Measurements from ENCODE around the gene USP6.
"Not testable (repeated sequence)": the region's sequence is repeated elsewhere in the genome, so short reads cannot be mapped to it uniquely, and the experiment has no call there.

USP6 gene

DNA sequence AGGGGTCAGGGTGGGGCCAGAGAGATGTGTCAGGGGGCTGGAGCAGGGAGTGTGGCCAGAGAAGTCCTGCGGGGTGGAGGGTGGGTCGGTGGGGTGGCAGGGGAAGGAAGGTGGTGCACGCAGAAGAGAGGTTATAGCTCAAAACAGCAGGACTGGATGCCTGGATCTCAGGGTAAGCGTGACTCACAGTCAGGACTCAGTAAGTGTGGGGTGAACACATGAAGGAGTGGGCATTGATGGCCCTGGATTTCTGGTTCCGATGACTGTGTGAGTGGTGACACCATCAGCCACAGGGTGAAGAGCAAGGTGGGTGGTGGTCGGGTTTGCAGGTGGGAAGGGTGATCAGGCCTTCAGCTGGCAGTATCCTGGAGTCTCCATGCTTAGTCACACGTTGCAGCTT lies 6.2 kb downstream of the USP6 start:
- not testable (repeated sequence) for DNase-seq (ENCODE audit: low spot score)

DNA sequence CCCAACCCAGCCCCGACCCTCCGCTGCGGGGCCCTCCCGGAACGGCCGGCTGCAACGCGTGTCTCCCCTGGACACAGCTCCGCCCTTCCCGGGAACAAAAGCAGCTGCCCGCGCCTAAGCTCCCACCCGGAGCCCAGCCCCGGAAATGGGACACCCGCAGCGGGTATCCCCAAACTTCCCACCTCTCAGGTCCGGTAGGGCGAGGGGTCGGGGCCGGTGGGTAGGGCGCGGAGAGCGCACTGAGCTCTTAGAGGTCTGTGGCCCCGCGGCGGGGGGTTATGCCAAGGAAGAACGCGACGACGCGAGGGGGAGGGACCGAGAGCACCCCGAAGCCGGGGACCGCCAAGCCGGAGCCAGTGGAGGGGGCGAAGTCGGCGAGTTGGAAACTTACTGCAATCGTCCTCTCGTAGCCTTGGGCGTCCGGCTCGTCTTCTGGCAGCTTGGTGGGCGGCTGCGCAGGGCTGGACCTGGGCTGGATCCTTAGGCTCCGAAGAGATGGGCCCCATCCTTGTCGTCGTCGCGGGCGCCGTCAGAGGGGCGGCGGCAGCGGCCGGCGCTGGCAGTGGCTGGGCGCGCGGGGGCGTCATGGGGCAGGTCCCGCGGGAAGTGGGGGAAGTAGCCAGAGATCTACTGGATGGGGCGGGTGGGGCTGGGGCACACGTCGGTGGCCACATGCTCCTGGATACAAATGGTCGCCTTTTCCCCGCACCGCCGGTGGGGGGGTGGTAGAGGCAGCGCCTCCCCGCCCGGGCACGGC lies 6.9 kb downstream of the USP6 start:
- no peak for DNase-seq (ENCODE audit: low spot score)

DNA sequence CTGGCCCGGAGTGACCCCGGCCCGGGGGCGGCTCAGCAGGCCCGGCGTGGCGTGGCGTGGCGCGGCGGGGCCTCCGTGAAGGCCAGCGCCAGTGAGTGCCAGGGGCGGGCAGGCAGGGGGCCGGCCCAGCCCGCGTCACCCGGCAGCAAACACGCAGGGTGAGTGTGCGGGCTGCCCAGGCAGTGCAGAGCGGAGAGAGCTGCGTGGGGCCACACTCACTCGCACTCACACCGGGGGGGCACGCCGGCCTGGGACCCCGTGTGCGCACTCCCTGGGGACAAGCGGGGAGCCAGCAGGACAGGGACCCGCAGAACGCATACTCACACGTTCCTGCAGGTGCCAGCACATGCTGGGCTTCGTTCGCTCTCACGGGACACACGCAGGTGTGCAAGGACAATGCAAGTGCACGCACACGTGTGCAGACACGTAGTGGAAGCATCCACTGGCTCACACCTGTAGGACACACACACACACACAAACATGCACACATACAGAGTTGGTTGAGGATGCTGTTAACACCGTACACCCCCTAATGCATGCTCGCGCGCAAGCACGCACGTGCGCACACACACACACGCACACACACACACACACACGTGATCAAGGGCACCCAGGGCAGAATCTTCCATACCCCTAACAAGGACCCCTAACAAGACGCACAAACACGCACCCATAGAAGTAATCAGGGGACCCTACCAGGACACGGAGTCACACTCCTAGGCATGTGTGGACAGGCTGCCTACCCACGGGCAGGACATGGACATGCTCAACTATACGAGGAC lies 7.7 kb downstream of the USP6 start:
- no peak for DNase-seq (ENCODE audit: low spot score)

DNA sequence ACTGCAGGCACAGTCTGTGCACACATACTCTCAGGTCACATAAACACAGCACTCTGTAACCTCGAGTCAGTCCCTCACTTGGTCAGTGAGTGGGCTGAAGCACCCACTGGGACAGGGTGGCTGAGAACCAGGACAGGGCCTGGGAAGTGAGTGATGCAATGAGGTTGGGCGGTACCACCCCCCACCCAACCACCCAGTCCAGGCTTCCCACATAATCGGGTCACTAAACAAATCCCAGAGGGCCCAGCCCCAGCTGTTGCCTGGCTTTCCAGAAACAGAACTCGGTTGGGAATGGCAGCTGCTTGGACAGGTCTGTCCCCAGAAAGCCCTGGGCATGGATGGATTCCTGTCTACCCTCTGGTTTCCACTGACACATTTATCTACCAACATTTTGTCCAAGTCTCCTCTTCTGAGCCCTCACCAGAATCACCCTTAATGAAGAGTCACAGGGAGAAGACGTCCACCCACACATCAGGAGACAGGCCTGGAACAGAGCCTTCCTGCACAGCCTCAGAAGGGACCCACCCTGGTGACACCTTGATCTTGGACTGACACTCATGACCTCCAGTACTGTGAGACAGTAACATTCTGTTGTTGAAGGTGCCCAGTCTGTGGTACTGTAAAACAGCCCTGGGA lies 8.4 kb downstream of the USP6 start:
- DNase-seq (ENCODE audit: low spot score) = not testable (repeated sequence)

GRCh38 chr17:5124896-5125295 lies 9.1 kb downstream of the USP6 start:
- DNase-seq (ENCODE audit: low spot score) = not testable (repeated sequence)

DNA sequence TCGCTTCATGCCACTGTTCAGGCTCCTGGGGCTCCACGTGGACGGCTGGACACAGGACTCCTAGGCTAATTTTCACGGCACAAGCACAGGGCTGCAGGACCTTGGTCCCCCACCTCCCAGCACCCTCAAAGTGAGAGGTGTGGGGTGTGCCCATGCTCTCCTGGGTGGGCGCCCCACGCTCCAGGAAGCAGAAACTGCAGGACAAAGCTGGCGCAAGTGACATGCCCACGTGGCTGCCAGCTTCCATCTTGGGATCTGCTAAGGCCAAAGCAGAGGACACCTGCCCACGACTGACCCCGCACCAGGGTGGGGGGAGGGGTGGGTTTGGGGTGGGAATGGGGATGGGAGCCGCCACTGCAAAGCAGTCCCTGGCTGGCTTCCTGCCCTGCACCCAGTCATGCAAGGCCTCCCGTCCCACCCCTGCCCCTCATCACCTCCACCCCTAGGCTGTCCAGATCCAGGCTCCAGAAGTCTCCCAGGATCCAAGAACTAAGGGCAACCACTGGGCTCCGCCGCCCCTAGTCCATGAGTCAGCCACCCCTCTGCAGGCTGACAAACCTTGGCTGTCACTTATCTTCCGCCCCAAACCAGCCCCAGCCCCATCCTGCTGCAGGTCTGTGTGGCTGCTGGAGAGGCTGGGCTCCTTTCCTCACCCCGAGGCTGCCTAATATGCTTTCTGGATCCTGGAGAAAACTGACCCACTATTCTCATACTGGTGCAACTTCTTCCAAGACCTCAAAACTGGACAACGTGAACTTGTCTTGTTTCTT lies 11.1 kb downstream of the USP6 start:
- peak; percentile 44 for DNase-seq (ENCODE audit: low spot score)

DNA sequence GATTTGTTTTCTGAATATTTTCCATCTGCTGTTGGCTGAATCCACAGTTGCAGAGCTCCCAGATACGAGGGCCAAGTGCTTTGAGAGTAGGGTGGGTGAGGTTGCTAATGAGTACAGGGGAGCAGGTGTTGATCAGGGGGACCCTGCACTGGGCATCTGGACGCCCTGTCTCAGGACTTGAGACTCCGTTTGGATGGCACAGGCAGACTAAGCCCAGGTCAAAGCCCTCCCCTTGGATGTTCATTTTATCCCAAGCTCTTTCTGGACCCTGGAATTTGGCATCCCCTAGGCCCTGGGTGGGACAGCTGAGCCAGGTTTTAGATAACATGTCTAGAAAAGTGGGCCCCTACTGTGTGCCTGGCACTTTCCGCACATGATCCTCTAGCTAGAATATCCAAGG lies 12.1 kb downstream of the USP6 start:
- DNase-seq (ENCODE audit: low spot score) = no peak

DNA sequence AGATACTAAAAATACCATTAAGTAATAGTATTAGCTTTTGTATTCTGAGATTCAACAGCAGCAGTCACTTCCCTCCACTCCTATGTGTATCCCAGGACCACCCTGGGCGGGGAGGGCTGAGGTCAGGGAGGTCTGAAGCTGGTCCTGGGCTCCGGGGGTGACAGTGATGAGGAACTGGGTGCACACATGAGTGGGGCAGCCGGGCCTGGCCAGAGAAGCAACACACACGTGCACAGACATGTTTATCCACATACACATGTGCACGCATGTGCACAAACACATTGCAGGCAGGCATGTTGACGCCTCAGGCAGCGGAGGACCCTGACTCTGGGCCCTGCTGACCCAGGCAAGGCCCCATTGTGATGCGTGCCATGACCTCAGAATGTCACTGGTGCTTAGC lies 12.6 kb downstream of the USP6 start:
- DNase-seq (ENCODE audit: low spot score) = not testable (repeated sequence)

DNA sequence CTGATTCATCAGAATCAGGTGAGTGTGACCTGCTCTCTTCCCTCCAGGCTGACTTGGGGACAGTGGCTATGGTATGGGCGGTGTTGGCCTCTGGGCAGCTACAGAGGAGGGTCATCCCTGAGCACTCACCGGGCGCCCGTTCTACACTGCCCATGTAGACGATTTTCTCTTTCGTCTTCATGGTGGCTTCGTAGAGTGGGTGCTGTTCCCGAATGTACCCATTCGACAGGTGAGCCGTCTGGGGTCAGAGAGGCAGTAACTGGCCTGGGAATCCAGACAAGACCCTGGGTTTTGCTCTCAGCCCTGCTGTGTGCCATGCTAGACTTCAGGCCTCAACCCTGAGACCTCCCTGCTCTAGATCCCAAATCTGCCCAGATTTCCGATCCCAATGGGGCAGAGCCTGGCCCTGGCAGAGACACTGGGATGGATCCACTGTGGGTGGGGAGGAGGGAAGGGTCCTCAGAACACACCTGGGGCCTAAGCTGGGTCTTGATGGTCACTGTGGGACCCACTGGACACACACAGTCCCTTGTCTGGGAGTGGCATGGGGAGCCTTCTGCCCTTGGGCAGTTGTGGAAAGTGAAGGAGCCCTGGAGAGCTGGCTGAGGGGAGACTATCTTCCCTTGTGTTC lies 13.2 kb downstream of the USP6 start:
- DNase-seq (ENCODE audit: low spot score) = no peak

- not testable (repeated sequence) for DNase-seq (ENCODE audit: low spot score)
These were observed 13.9 kb downstream of the USP6 start for GRCh38 chr17:5129770-5130169.

DNA sequence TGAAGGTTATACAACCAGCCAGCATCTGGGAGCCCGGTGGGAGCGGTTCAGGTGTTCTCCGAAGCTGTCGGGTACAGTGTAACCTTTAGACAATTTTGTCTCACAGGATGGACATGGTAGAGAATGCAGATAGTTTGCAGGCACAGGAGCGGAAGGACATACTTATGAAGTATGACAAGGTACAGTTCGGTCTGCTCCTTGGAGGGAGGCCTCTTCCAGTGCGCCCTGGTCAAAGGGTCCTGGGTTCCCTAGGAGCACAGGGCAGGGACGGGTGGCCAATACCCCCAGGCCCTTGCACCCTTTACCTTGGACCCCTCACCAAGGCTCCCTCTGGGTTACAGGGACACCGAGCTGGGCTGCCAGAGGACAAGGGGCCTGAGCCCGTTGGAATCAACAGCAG lies 14.4 kb downstream of the USP6 start:
- DNase-seq (ENCODE audit: low spot score) = not testable (repeated sequence)

DNA sequence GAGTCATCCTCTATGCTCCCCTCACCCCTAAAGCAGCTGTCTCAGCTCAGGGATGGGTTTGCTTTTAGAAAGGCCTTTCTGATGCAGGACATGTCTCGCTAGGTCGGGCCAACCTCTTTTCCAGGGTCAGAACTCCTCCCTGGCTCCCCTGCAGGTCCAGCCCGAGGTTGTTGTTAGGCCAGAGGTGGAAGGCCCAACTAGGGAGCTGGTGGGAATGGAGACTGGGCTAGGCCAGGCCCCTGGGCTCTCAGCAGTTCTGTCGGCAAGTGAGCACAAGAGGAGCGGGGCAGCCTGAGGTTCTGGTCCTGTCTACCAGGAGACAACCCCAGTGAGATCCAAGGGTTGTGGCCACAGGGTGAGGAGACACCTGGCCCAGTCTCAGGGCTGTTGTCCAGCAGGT lies 14.9 kb downstream of the USP6 start:
- not testable (repeated sequence) for DNase-seq (ENCODE audit: low spot score)

DNA sequence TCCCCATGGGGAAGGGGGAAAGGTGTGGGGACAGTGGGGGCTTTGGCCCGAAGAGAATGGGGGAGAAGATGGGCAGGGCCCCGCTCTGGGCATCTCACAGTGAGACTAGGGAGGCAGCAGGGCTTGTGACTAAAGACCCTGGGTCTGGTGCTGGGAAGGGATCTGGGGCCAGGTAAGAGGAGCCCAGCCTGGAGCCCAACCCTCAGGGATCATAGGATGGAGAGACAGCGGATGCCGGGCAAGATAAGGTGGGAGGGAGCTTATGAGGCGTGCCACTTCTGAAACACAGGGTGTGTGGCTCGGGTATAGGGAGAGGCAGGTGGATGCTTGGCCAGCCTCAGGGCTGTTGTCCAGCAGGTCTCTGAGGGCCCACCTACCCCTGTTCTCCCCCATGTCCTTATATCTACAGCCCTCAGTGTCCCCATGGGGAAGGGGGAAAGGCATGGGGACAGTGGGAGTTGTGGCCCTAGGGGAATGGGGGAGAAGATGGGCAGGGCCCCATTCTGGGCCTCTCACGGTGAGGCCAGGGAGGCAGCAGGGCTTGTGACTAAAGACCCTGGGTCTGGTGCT lies 15.4 kb downstream of the USP6 start:
- DNase-seq (ENCODE audit: low spot score) = peak; percentile 45

GRCh38 chr17:5131799-5132502 lies 16.1 kb downstream of the USP6 start:
- peak; percentile 53 for DNase-seq (ENCODE audit: low spot score)

DNA sequence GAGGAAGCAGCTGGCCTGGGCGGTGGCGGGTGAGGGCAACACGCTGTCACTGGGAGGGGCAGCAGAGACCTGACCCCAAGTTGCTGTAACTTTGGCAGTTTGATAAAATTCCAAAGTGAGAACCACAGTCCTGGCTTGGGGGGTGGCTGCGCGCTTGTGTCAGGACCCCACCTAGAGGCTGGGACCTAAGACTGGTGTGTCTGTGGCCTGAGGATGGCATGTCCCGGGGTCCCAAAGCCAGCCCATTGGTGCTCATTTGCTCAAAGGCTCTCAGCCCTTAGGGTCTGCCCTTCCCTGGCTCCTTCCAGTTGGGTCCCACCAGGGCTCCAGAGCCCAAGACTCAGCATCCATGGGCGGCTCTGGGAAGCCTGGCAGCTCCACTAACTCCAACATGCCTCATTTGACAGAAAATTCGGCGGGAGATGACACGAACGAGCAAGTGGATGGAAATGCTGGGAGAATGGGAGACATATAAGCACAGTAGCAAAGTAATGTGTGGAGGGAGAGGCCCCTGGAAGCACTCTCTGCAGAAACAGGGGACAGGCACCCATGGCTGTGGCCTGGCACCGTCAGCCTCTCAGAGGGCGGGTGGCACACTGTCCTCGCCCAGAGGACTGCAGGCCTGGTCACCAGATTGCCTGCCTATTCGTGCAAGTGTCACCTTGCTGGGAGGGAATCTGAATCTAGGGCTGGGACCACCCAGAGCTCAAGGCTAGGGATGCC lies 16.8 kb downstream of the USP6 start:
- not testable (repeated sequence) for DNase-seq (ENCODE audit: low spot score)

DNA sequence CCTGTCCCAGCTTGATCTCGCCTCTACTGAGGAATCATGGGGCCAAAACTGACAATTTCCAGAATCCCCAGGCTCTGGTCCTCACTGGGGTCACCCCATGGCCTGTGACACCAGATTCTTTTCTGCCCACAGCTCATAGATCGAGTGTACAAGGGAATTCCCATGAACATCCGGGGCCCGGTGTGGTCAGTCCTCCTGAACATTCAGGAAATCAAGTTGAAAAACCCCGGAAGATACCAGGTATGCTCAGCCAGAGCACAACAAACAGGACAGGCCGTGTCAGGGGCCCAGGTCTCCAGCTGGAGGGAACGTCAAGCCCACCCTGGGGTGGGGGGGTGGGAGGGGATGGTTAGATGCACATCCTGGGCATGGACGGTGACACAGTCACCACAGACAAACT lies 17.5 kb downstream of the USP6 start:
- DNase-seq (ENCODE audit: low spot score) = peak; percentile 49

DNA sequence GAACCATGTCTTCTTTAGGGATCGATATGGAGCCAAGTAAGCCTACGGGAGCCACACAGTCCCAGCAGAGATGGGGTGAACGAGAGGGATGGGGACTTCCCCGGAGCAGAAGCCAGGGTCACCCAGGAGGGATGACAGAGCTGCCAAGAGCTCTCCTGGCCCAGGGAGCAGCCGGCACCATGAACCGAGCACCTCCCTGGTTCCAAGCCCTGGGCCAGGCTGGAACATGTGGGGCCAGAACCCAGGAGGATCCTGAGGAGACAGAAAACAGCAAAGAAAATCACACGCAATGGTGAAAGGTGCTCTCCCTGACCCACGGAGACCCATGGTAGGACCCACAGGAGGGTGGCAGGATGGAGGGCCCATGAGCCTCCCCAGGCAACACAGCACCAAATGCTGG lies 18.1 kb downstream of the USP6 start:
- not testable (repeated sequence) for DNase-seq (ENCODE audit: low spot score)

DNA sequence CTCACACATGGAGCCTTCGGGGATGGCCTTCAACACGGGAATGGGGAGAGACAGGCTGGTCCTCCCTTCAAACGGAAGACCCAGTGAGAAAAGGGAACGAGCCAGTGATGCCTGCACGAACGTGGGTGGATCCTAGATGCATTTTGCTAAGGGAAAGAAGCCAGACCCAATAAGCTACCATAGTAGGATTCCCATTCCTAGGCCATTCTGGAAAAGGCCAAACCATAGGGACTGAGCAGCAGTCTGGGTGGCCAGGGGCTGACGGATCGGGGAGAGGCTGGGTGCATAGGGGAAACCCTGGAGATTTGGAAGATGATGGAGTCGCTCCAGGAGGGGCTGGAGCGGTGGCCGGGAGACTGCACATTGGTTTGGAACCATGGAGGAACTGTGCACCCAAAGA lies 18.7 kb downstream of the USP6 start:
- DNase-seq (ENCODE audit: low spot score) = not testable (repeated sequence)

- DNase-seq (ENCODE audit: low spot score) = not testable (repeated sequence)
These were observed 19.4 kb downstream of the USP6 start for GRCh38 chr17:5135131-5135712.
